Suprapubic skin (tissue), 4 donors: ENCODE measurements around the gene ZNF683. TPM values are rescaled to one million over a fixed set of nuclear protein-coding genes. Genes with fewer than 3 reads are reported as not detected.

Experiments
- DNase-seq, 2 donors: peaks; one replicate each; pipeline ENCODE4 v3.0.0-alpha.2; 2019; ENCODE audit warnings: low spot score in 2 of 2
- H3K27ac ChIP-seq: fragments of 200-600 bp; sonication (generic); one replicate; pipeline ENCODE4 v1.5.1; 2019
- H3K27me3 ChIP-seq: fragments of 200-600 bp; sonication (generic); one replicate; pipeline ENCODE4 v1.5.1; 2019
- H3K36me3 ChIP-seq: fragments of 200-600 bp; sonication (generic); one replicate; pipeline ENCODE4 v1.5.1; 2019
- H3K4me1 ChIP-seq: fragments of 200-600 bp; sonication (generic); one replicate; pipeline ENCODE4 v1.5.1; 2019
- H3K4me3 ChIP-seq: fragments of 200-600 bp; sonication (generic); one replicate; pipeline ENCODE4 v1.5.1; 2019; ENCODE audit warnings: mild to moderate bottlenecking
- H3K9me3 ChIP-seq: fragments of 200-600 bp; sonication (generic); one replicate; pipeline ENCODE4 v1.5.1; 2019
- EP300 ChIP-seq: sonication (generic); formaldehyde crosslinking; IDR thresholded peaks from one replicate; pipeline ENCODE4 v1.6.1; 2017; ENCODE audit warnings: antibody characterized with exemption
- POLR2A ChIP-seq, 2 donors: fragments of 450-650 bp; IDR thresholded peaks; one replicate each; pipeline ENCODE4 v1.6.1; 2017; ENCODE audit warnings: antibody characterized with exemption in 2 of 2, mild to moderate bottlenecking in 2 of 2, moderate library complexity in 2 of 2
- POLR2AphosphoS5 ChIP-seq, 3 donors: sonication (generic); formaldehyde crosslinking; IDR thresholded peaks; one replicate each; pipeline ENCODE4 v1.6.1; 2017; ENCODE audit warnings: antibody characterized with exemption in 3 of 3
- WGBS: methylation state at CpG from one replicate; pipeline ENCODE4 v1.1.5; 2018; 5-methylcytosine and 5-hydroxymethylcytosine counted together
- total RNA-seq, 4 donors: library from RNA; depleted of rRNA; stranded (reverse); fragments of >200 nt; gene quantifications; one replicate each; pipeline ENCODE4 v1.1.0, GENCODE V29; 2016
- TF ChIP-seq, protein P1 (sequence below), 2 donors: fragments of 200-600 bp in 1 of 2; fragments of 450-650 bp in 1 of 2; sonication (generic) in 1 of 2; IDR thresholded peaks; one replicate each; pipeline ENCODE4 v1.5.1; 2016 to 2019; ENCODE audit warnings: antibody characterized with exemption in 2 of 2, mild to moderate bottlenecking in 1 of 2, moderate library complexity in 1 of 2

Gene ZNF683
- total RNA-seq, 4 donors from 2014 or later: not detected

DNA sequence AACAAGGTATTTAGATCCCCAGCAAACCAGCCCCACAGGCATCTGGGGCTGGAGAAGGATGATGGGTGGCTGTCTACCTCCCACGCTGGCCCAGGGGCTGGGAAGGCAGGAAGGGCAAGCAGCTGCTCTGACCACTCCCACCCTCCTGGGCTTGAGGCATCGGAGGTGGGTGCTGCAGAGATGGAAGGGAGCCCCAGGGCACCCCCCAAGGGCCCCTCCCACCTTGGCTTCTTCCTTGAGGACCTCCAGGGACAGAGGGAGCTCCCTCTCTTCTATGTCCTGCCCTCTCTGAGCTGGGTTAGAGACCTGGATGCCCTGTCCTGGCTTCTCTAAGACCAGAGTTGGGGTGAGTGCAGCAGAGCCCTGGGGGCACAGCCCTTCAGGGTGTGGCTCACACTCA, 51.7 kb downstream of the ZNF683 start:
- TF ChIP-seq, protein P1, sequence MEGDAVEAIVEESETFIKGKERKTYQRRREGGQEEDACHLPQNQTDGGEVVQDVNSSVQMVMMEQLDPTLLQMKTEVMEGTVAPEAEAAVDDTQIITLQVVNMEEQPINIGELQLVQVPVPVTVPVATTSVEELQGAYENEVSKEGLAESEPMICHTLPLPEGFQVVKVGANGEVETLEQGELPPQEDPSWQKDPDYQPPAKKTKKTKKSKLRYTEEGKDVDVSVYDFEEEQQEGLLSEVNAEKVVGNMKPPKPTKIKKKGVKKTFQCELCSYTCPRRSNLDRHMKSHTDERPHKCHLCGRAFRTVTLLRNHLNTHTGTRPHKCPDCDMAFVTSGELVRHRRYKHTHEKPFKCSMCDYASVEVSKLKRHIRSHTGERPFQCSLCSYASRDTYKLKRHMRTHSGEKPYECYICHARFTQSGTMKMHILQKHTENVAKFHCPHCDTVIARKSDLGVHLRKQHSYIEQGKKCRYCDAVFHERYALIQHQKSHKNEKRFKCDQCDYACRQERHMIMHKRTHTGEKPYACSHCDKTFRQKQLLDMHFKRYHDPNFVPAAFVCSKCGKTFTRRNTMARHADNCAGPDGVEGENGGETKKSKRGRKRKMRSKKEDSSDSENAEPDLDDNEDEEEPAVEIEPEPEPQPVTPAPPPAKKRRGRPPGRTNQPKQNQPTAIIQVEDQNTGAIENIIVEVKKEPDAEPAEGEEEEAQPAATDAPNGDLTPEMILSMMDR (IDR thresholded peaks at IDR 0.05): no peak
- TF ChIP-seq POLR2A (IDR thresholded peaks at IDR 0.05) (no peak), POLR2AphosphoS5 (IDR thresholded peaks at IDR 0.05) (no peak), EP300 (no peak)
- no peak for DNase-seq
- H3K27ac ChIP-seq: no peak overlapping the region
- no peaks in the 10 kb centered on the region for H3K27me3 ChIP-seq
- no peak overlapping the region for H3K4me3 ChIP-seq
- peaks cover 12% of the 10 kb centered on the region for H3K4me1 ChIP-seq
- peaks cover 9% of the 10 kb centered on the region for H3K36me3 ChIP-seq
- 20% methylated on average over 1 of the region's 2 CpGs for WGBS
- no peaks in the 10 kb centered on the region for H3K9me3 ChIP-seq

GRCh38 chr1:26318338-26319064, 54.0 kb downstream of the ZNF683 start:
- DNase-seq: no peak
- Histone ChIP-seq H3K9me3 (no peaks in the 10 kb centered on the region), H3K27ac (no peak overlapping the region), H3K4me3 (peak overlapping the region; percentile 0), H3K4me1 (peaks cover 15% of the 10 kb centered on the region), H3K36me3 (peaks cover 3% of the 10 kb centered on the region), H3K27me3 (no peaks in the 10 kb centered on the region)
- TF ChIP-seq POLR2A (IDR thresholded peaks at IDR 0.05) (no peak), EP300 (no peak), POLR2AphosphoS5 (IDR thresholded peaks at IDR 0.05) (no peak)
- TF ChIP-seq, protein P1 (IDR thresholded peaks at IDR 0.05): no peak
- 73% methylated on average over 7 of the region's 9 CpGs for whole genome bisulfite sequencing

GRCh38 chr1:26317612-26318337, 54.8 kb downstream of the ZNF683 start, which contains the start of gene CD52:
TSS of gene CD52 (plus strand) at chr1:26317958. CDS start at chr1:26318018, 60 bp downstream.
- Histone ChIP-seq H3K4me1 (peaks cover 15% of the 10 kb centered on the region), H3K4me3 (peak within 1 kb of the TSS; percentile 0), H3K27ac (no peak within 1 kb of the TSS), H3K9me3 (no peaks in the 10 kb centered on the region), H3K27me3 (no peaks in the 10 kb centered on the region), H3K36me3 (no peaks in the 10 kb centered on the region)
- TF ChIP-seq EP300: no peak
- TF ChIP-seq POLR2AphosphoS5 (IDR thresholded peaks at IDR 0.05): no peak
- no peak for TF ChIP-seq POLR2A (IDR thresholded peaks at IDR 0.05)
- TF ChIP-seq, protein P1 (IDR thresholded peaks at IDR 0.05): no peak
- DNase-seq: no peak
- 76% methylated on average over 12 of the region's 12 CpGs for WGBS

- no peak for DNase-seq
- Histone ChIP-seq H3K27me3 (no peaks in the 10 kb centered on the region), H3K4me1 (peaks cover 15% of the 10 kb centered on the region), H3K27ac (no peak overlapping the region), H3K9me3 (no peaks in the 10 kb centered on the region), H3K36me3 (no peaks in the 10 kb centered on the region), H3K4me3 (no peak overlapping the region)
- WGBS: 94% methylated on average over 2 of the region's 2 CpGs
- TF ChIP-seq EP300 (no peak), POLR2AphosphoS5 (IDR thresholded peaks at IDR 0.05) (no peak), POLR2A (IDR thresholded peaks at IDR 0.05) (no peak)
- TF ChIP-seq, protein P1 (IDR thresholded peaks at IDR 0.05): no peak
Observed at GRCh38 chr1:26317146-26317545, 55.4 kb downstream of the ZNF683 start.
